ENCODE data around the gene CFAP97D1.
A peak's percentile ranks its signal among the peaks of the same experiment; 100 is the strongest.
"Not testable (repeated sequence)": the region's sequence is repeated elsewhere in the genome, so short reads cannot be mapped to it uniquely, and the experiment has no call there.

The CFAP97D1 gene

DNA sequence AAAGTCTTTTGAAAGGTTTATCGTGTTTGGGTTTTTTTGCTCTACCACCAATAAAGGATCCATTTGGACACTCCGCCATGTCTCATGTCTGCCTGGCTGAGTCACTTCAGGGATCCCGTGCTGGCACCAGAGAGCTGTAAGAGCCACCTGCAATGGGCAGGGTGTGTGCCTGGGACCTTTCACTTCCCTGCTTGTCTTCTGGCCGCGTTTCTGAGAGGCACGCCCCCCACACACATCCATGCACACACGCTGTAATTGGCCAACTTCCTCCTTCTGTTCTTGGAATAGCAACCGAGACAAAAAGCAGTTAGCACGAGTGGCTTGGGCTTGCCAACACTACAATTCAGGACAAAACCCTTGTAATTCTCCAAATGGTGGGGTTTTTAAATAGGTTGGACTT is 11.9 kb upstream of the CFAP97D1 start:
- no peak for DNase-seq (ENCODE audit: low read depth)

DNA sequence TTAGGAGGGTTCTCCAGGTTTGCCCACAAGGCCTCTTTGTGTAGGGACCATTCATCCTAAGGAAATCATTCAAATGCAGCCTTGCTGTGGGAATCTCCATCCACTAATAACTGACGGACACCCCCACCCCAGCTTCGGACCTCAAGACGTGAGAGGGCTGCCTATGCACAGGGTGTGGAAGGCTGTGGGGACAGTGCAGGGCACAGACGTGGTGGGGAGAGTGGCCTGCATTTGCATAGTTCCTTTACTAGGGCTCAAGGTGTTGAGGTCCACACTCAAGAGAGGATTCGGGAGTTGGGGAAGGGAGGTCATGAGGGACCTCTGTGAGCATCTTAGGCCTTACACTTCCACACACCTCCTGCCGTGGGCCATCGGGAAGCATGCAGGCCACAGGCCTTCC is 11.3 kb upstream of the CFAP97D1 start:
- DNase-seq (ENCODE audit: low read depth): no peak

DNA sequence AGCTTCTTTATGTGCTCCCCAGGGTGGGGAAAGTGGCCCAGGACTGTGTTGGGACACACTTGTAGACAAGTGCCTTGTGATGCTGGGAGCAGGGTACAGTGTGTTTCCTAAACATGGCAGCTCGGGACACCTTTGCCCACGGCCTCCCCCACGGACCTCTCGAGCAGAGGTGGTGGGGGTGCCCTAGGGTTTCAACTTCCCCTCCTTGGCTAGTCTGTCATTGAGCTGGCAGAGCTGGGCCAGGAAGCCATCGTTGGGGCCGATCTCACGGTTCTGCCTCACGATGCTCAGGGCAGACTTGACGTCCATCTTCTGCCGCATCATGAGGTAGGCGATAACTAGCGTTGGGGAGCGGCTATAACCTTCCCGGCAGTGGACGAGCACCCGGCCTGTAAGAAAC is 10.8 kb upstream of the CFAP97D1 start:
- no peak for DNase-seq (ENCODE audit: low read depth)

DNA sequence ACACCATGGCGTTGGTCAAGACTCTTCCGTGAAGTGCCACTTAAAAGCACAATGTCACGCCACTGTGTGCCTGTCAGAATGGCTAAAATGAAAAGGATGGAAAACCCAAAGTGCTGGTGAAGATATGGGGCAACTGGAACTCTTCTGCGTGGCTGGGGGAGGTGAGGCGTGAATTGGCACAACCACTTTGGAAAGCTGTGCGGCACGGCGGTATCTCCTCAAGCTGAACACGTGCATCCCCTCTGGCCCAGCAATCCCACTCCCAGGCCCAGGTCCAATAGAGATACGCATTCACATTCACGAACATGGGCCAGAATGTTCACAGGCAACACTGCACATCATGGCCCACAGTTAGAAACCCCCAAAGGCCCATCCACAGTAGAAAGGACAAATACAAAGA is 10.4 kb upstream of the CFAP97D1 start:
- no peak for DNase-seq (ENCODE audit: low read depth)

DNA sequence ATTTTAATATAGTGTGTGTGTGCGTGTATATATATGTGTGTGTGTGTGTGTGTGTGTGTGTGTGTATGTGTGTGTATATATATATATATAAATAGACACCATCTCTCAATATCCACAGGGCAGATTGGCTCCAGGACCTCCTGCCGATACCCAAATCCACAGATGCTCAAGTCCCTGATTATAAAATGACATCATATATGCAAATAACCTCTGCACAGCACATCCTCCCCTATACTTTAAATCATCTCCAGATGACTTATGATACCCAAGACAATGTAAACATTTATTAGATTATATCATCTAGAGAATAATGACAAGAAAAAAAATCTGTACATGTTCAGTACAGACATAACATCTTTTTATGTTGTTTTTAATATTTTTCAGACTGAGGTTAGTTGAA is 9.3 kb upstream of the CFAP97D1 start:
- DNase-seq (ENCODE audit: low read depth): no peak

DNA sequence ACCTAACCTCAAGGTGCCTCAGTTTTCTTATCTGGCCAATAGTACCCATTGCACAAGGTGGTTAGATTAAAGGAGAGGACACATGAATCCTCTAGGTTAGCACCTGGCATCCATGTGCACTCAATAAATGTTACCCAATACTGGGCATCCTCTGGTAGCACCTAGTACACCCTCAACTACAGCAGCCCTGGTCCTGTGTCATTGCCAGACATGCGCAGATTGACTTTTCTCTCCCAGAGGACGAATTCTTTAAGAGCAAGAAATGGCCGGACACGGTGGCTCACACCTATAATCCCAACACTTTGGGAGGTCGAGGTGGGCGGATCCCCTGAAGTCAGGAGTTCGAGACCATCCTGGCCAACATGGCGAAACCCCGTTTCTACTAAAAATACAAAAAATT is 8.8 kb upstream of the CFAP97D1 start:
- no peak for DNase-seq (ENCODE audit: low read depth)

DNA sequence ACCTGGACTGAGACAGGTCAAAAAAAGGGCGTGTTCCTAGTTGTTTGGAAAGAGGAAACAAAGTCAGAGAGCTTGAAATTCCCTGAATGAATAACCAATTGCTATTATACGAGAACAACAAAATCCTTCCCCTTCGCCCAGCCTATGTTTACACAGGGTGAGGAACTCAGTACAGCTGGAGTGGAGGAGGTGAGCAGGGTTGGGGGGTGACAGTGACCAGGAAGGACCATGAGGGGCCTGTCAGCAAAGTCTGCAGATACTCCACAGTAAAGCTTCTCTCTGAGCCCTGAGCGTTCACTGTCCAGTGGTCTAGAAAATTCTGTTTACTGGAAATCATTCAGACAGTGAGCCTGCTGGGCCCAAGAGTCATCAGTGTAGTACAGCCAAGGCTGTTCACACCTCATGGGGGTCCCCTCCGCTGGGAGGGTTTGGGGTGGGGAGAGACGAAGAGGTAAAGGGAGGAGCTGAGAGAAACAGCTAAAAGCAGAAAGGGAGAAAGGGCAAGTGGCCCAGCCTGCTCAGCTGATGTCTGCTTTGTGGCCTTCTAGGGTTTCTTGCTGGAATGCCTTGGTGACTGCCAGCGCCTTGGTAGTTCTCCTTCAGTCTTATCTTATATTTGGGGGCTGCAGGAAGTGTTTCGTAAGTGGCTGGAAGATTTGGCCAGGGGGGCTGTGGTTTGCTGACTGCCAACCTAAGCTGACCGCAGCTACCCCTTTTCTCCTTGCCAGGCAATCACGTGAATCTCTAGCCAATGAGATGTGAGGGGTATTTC is 7.2 kb upstream of the CFAP97D1 start:
- DNase-seq (ENCODE audit: low read depth): no peak

DNA sequence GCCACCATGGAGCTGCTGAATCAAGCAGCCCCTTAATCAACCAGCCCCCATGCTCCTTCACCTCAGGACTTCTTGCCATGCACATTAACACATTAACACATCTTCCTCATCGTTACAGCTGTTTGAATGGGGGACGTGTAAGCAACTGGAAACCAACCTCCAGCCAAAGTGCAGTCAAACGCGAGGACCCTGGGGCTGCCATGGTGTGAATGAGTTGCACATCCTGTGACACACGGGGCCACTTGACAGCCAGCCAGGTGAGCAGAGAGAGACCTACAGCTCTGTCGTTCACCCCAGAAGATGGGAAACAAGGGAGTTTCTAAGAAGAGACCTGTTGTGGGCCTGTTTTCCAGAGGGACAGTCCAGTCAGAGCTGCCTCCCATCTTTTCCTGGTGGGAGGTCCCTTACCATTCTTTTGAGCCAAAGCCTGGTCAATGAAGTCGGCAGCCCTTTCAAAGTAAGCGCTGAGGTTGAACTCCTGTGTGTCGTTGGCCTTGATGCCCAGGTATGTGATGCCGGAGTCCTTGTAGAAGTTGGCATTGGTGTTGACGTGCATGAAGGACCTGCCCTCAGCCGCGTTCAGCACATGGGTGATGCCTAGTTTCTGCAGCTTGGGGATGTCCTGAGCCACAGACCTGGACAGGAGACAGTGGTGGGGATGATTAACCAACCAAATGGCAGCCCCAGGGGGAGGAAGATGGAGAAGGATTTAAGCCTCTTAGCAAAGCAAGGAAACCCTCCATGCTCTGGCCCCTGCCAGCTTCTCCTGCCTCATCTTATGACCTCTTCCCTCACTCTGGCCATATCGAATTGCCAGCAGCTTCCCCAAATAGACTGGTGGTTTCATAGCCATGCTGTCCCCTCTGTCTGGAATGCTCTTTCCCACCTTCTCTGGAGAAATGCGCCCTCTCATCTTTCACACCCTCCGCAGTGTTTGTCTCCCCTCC is 5.7 kb upstream of the CFAP97D1 start:
- DNase-seq (ENCODE audit: low read depth): no peak

DNA sequence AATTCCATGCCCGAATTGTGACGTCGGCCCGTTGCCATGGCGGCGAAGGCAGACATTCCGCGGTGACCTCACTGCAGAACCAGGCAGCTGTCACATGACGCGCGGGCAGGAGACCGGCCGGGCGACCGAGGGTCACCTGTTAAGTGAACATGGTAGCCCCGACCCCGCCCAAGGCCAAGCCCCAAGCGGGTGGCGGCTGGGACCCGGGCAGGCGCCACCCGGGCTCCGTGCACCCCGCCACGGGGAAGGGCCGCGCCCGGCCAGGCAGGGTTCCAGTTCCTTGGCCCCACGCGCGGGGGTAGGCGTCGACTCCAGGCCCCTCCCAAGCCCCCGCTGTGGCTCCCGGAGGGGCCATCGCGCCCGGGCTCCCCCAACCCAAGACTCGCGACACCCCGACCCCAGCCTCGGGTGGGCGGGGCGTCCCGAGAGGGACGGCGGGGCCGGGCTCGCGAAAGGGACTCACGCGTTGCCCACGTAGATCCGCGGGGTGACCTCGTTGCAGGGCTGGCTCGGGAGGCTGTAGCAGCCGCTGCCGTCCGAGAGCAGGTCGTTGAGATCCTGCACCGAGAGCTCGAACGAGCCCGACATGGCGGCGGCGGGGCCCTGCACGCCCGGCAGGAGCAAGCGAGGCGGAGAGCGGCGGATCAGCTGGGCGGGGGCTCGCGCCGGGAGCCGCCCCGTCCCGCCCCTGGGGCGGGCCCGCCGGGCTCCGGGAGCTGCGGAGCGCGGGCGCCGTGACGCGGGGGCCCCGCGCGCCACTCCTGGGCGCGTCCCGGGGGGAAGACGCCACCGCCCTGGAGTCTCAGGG is 1.7 kb upstream of the CFAP97D1 start, which contains the start of gene DUSP3:
Gene DUSP3 (minus strand): TSS at position 641 of the 808 bp plus-strand sequence. CDS start 53 bp downstream, at position 588.
- DNase-seq (ENCODE audit: low read depth): peak; percentile 43

DNA sequence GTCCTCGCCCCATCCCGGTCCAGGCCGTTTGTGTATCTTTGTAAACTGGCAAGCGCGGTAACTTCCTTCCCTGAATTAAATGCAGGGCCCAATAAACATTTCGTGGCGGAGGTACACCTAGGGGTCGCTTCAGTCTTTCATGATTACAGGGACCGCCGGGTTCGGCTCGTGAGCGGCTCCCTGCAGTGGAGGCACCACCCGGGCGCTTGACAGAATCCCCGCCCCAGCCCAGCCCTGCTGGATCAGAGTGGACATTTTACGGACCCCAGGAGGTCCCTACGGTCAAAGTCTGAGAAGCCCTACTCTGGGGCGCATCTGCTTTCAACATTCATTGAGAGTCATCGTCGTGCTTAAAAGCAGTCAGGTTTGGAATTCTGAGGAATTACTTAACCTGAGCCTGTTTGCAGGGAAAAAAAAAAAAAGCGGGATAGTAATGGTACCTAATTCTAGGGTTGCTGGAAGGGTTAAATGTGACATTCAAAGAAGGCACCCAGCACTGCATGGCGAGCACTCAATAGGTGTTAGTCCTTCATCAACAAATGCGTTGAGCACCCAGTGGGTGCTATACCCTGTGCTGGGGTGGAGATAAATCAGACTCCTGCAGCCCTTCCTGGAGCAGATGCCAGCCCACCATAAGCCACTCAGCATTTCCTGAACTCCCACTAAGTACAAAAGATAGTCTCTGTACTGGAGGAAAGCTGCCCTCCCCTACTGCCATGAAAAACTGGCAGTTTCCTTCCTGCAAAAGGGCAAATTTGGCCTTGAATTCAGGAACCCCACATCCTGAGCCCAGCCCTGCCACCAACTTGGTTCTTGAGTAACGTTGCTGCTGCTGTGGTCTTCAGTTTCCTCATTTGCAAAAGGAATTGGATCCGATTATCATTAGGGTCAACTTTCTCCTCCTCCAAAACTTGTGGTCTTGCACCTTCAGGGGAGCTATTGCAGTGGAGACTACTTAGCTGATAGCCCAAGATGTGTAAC is 800 bp upstream of the CFAP97D1 start:
- DNase-seq (ENCODE audit: low read depth): no peak

DNA sequence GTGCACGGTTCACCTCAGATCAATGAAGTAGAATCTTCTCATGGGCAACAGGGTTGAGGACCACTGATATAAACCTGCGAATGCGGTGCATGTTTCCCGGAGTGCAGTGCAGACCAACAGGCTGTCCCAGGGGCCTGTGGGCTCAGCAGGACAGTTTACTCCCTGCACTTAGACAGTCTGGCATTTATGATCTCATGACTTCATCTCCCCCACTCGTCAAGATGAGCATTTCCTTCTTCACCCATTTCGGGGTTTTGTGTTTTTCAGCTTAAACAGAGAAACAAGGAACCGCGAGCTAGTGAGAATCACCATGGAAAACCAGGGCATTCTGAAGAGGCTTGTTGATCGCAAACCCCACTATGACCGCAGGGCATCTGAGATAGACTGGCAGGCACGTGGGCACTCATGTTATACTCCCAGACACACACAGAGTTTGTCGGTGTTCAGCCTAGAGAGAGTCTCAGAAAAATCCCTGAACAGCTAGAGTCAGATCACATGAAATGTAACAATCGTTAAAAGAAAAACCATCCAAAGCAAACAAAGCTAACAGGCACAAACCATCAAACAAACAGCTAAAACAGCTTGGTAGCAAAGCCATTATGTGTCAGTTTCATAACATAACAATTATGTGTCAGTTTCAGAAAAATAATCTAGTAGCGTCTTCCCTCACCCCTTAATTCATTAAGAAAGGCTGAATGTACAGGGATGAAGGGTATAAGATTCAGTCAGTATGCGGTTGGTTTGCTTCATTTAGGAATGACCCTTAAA is 2.9 kb downstream of the CFAP97D1 start:
- no peak for DNase-seq (ENCODE audit: low read depth)

DNA sequence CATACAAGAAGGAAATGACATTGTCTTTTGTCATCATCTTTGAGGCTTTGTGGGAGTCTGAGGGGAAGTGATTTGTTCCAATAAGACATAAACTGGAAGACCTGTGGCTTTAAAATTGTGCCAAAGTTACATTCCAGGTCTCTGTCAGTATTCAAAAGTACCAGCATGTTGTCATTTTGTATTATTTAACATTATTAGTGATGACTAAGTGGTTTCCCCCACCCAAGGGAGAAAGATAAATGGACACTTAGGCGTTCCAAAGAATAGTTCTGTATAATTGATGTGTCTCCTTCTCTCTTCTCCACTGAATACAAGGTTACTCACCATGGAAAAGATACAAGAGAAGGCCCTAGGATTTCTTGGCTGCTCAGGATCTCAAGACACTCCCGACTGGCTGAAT is 3.8 kb downstream of the CFAP97D1 start:
- DNase-seq (ENCODE audit: low read depth): no peak

DNA sequence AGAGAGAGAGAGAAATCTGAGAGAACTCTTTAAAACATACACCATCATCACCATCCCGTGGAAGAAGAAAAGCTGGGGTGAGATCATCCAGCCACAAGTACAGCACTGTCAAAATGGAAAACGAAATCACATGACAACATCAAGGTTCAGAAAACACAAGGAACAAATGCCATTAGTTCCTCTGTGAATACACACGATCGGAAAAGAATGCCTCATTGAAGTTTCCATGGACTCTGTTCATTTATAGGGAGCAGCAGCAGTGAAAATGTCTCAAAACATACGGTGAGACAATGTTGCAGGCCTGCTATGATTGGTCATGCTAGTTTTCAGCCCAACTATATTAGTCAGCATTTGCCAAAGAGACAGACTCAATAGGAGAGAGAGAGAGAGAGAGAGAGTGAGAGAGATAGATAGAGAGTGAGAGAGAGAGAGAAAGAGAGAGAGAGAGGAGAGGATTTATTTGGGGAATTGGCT is 4.4 kb downstream of the CFAP97D1 start:
- no peak for DNase-seq (ENCODE audit: low read depth)

DNA sequence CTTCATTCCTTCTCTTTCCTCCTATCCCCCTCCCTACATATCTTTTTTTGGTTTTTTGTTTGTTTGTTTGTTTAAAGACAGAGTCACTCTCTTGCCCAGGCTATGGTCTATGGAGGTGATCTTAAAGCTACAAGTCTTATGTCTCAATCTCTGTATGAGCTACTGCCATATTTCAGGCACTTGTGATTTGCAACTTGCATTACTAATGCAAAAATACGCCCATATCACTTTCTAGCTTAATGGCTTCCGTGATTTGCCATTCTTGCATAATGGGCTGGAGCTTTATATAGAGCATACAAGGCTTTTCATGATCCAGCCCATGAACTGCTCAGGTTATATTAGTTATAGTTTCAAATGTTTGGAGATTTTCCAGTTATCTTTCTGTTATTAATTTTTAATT is 7.5 kb downstream of the CFAP97D1 start:
- no peak for DNase-seq (ENCODE audit: low read depth)

DNA sequence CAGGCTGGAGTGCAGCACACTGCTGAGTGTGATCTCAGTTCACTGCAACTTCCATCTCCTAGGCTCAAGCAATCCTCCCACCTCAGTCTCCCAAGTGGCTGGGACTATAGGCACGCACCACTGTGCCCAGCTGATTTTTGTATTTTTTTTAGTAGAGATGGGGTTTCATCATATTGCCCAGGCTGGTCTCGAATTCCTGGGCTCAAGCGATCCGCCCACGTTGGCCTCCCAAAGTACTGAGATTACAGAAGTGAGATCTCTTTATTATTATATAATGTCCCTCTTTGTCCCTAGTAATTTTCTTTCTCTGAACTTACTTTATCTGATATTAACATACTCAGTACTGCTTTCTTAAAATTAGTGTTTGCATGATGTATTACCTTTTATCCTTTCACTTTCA is 8.3 kb downstream of the CFAP97D1 start:
- no peak for DNase-seq (ENCODE audit: low read depth)

DNA sequence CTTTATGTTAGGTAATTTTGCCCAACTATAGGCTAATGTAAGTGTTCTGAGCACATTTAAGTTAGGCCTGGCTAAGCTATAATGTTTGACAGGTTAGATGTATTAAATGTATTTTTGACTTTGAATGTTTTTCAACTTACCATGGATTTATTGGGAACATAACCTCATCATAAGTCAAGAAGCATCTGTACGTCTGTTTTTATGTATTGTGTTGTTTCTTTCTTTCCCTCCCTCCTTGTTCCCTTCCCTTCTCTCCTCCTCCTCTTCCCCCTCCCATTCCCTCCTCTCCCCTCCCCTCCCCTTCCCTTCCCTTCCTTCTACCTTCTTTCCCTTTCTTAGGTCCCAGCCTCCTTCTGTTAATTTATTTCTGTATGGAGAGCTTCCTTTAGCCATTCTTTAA is 9.2 kb downstream of the CFAP97D1 start:
- DNase-seq (ENCODE audit: low read depth): no peak

DNA sequence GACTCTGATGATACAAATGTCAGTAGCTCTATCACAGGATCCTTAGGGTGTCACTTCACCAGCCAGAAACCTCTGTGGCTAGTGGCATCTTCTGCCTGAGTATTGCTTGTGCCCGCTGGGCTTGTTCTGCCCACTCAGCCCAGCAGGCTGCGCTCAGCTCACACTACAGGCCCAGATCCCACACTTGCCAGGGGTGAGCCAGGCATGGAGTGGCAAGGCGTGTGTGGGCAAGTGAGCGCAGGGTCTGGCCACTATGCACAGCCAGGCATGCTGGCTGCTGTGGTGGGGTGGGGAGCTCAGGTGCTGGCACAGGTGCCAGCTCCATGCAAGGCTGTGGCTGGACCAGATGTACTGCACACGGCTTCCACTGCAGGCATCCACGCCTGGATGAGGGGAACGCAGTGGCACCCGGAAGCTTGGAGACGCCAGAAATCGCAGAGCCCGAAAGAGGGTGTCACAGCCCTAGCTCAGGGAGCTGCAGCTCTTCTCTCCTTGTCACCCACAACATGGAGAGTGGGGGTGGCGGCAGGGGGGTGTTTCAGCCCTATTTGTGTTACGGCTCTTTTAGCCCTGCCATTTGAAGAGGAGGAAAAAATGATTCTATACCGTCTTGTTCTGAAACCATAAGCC is 10.2 kb downstream of the CFAP97D1 start:
- no peak for DNase-seq (ENCODE audit: low read depth)

DNA sequence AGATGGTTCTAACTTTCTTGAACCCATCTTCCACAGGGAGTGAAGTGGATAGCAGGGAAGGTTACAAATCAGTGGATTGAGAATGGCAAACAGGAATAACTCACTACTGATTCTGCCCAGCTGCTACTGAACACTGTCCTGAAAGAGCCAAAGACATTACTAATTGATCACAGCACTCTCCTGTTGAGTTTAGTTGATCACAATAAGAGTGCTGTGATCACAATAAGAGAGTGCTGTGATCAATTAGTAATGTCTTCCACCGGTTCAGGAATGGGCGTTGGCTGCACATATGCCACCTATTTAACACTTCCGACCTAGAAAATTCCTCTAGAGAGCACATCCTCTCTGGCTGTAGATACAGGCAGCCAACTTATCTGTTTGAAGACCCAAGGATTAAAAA is 11.4 kb downstream of the CFAP97D1 start:
- no peak for DNase-seq (ENCODE audit: low read depth)

DNA sequence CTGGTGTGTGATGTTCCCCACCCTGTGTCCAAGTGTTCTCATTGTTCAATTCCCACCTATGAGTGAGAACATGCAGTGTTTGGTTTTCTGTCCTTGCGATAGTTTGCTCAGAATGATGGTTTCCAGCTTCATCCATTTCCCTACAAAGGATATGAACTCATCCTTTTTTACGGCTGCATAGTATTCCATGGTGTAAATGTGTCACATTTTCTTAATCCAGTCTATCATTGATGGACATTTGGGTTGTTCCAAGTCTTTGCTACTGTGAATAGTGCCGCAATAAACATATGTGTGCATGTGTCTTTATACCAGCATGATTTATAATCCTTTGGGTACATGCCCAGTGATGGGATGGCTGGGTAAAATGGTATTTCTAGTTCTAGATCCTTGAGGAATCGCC is 12.4 kb downstream of the CFAP97D1 start:
- DNase-seq (ENCODE audit: low read depth): not testable (repeated sequence)

DNA sequence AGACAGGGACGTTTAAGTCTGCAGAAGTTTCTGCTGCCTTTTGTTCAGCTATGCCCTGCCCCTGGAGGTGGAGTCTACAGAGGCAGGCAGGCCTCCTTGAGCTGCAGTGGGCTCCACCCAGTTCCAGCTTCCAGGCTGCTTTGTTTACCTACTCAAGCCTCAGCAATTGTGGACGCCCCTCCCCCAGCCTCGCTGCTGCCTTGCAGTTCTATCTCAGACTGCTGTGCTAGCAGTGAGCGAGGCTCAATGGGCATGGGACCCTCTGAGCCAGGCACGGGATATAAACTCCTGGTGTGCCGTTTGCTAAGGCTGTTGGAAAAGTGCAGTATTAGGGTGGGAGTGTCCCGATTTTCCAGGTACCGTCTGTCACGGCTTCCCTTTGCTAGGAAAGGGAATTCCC is 17.8 kb downstream of the CFAP97D1 start:
- not testable (repeated sequence) for DNase-seq (ENCODE audit: low read depth)
